Astrocyte of the spinal cord (primary cell): ENCODE data around the gene ADGRG7.
A peak's percentile ranks its signal among the peaks of the same experiment; 100 is the strongest.

Source experiments
- DNase-seq: peaks from one replicate; pipeline ENCODE4 v3.0.0; 2011; ENCODE audit warnings: low read depth, low spot score
- H3K4me3 ChIP-seq: 2 replicates; pipeline ENCODE4 v1.5.1; 2011; ENCODE audit warnings: low read depth, mild to moderate bottlenecking, low read length, moderate library complexity
- in situ Hi-C: cut with HindIII; loops from 2 replicates; pipeline ENCODE4 v1.10.0; 2017; ENCODE audit warnings: low sequenced_read_pairs
- TF ChIP-seq, protein P1 (sequence below): IDR thresholded peaks from 2 replicates; pipeline ENCODE4 v1.5.1; 2012; ENCODE audit warnings: low read depth, mild to moderate bottlenecking, low read length, inconsistent platforms

Gene ADGRG7

DNA sequence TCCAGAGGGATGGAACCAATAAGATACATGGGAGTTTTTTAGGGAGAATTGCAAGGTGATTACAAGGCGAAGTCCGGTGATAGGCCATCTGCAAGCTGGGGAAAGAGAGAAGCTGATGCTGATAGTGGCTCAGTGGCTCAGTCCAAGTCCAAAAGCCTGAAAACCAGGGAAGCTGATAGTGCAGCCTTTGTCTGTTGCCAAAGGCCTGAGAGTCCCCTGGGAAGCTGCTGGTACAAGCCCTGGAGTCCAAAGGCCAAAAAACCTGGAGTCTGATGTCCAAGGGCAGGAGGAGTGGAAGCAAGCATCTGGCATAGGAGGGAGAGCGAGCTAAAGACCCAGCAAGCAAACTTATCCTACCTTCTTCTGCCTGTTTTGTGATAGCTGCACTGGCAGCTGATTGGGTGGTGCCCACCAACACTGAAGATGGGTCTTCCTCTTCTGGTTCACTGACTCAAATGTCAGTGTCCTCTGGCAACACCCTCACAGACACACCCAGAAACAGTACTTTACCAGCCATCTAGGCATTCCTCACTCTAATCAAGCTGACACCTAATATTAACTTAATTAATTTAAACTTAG lies 116.6 kb downstream of the ADGRG7 start:
- TF ChIP-seq, protein P1, sequence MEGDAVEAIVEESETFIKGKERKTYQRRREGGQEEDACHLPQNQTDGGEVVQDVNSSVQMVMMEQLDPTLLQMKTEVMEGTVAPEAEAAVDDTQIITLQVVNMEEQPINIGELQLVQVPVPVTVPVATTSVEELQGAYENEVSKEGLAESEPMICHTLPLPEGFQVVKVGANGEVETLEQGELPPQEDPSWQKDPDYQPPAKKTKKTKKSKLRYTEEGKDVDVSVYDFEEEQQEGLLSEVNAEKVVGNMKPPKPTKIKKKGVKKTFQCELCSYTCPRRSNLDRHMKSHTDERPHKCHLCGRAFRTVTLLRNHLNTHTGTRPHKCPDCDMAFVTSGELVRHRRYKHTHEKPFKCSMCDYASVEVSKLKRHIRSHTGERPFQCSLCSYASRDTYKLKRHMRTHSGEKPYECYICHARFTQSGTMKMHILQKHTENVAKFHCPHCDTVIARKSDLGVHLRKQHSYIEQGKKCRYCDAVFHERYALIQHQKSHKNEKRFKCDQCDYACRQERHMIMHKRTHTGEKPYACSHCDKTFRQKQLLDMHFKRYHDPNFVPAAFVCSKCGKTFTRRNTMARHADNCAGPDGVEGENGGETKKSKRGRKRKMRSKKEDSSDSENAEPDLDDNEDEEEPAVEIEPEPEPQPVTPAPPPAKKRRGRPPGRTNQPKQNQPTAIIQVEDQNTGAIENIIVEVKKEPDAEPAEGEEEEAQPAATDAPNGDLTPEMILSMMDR, result no peak
- H3K4me3 ChIP-seq, result no peak overlapping the region
- in situ Hi-C loops, result no loop called here

DNA sequence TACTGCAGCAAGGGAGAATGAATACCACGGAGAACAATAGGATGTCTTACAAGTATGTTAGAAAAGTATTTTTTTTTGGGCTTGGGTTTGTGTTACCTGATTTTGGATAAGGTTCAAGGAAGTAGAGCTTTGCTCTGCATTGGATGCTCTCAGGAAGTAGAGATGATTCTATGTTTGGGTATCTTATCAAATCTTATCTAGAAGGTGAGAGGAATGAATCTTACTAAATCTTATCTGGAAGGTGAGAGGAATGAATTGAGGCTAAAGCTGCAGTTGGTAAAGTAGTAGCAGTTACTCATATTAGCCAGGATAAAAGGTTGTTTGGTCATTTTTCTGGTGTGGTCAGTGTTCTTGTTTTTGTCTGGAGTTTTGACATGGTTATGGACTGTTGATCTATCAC lies 117.3 kb downstream of the ADGRG7 start:
- in situ Hi-C loops, result no loop called here
- DNase-seq, result no peak
- no peak overlapping the region for H3K4me3 ChIP-seq
- TF ChIP-seq, protein P1, result no peak

More for the DNA sequence above, 116.6 kb downstream of the ADGRG7 start:
- DNase-seq, result no peak

GRCh38 chr3:100730524-100730923 lies 121.1 kb downstream of the ADGRG7 start:
- TF ChIP-seq, protein P1, result no peak
- no peak for DNase-seq
- in situ Hi-C loops, result no loop called here
- H3K4me3 ChIP-seq, result no peak overlapping the region

DNA sequence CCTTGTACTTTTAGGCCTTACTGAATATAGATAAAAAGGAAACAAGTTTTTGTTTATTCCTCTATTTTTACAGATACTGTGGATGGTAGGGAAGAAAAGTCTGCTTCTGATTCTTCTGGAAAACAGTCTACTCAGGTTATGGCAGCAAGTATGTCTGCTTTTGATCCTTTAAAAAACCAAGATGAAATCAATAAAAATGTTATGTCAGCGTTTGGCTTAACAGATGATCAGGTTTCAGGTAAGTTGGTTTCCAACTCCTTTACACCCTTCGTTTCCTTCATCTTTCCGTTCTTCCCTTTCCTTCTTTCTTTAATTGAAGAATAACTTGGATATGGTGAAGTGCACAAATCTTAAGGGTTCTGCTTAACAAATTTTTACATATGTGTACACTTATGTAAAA lies 123.0 kb downstream of the ADGRG7 start:
- in situ Hi-C loops, result no loop called here
- no peak for DNase-seq
- TF ChIP-seq, protein P1, result no peak
- H3K4me3 ChIP-seq, result no peak overlapping the region

DNA sequence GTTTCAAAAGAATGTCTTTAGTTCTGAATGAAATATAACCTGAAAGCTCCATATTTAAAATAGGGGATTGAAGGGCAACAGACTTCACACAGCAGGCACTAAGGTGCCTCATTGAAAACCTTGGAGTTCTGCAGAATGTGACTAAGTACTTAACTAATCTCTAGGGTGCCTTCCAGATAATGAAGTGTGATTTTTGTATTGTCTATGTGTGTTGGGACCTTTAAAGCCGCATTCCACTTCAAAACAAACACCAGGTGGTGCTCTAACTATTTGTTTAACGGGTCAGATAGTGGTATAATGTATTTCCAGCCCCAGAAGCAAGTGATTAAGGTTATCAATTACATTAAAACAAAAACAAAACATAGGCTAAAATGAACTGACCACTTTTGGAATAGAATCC lies 127.9 kb downstream of the ADGRG7 start:
- H3K4me3 ChIP-seq, result no peak overlapping the region
- TF ChIP-seq, protein P1, result peak; percentile 40
- in situ Hi-C loops, result no loop called here
- DNase-seq, result peak; percentile 34

- in situ Hi-C loops, result no loop called here
- DNase-seq, result no peak
- H3K4me3 ChIP-seq, result no peak overlapping the region
- TF ChIP-seq, protein P1, result no peak
Observed at GRCh38 chr3:100740207-100740606, 130.8 kb downstream of the ADGRG7 start.
